HFF-Myc (cell line): ENCODE results near the gene ZNF423.
A peak's percentile ranks its signal among the peaks of the same experiment; 100 is the strongest.

Experiments
- DNase-seq: peaks from one replicate; pipeline ENCODE4 v3.0.0-alpha.2; 2011; ENCODE audit warnings: low read depth; ENCODE audit errors: extremely low read depth
- H3K4me3 ChIP-seq: replicated peaks from 2 replicates; pipeline ENCODE4 v1.5.1; 2011; ENCODE audit warnings: low read depth, mild to moderate bottlenecking, control low read depth, low read length
- TF ChIP-seq, protein P1 (sequence below): IDR thresholded peaks from 2 replicates; pipeline ENCODE4 v1.5.1; 2012; ENCODE audit warnings: mild to moderate bottlenecking, low read depth, low read length, control low read depth; ENCODE audit errors: missing control alignments

Gene ZNF423

DNA sequence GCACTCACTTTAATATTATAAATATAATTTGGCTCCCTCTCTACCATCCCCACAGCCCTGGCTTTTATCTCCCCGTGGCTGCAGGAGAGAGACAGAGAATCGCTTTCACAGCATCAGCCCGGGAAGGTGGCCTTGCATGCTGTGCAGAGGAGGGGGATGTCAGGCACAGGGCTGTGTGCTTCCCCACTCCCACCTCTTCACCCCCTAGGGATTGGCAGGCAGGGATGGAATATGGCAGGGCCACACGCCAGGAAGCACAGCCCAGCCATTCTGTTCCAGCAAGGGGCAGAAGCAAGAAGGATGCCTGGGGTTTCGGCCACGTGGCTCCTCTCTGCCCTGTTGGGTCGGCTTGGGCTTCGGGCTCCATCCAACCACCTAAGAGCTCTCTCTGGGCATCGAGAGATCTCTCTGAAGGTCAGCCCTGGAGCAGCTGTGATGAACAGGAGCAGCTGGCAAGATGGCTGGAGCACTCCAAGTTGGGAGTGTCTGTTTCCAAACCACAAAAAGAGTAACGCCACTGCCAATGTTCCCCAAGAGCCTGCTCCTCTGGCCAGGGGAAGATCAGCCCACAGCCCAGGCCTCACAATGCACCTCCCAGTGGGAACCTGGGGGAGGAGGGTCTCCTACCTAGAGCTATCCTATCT lies 259.1 kb downstream of the ZNF423 start:
- no peak for DNase-seq
- no peak overlapping the region for H3K4me3 ChIP-seq
- TF ChIP-seq, protein P1, sequence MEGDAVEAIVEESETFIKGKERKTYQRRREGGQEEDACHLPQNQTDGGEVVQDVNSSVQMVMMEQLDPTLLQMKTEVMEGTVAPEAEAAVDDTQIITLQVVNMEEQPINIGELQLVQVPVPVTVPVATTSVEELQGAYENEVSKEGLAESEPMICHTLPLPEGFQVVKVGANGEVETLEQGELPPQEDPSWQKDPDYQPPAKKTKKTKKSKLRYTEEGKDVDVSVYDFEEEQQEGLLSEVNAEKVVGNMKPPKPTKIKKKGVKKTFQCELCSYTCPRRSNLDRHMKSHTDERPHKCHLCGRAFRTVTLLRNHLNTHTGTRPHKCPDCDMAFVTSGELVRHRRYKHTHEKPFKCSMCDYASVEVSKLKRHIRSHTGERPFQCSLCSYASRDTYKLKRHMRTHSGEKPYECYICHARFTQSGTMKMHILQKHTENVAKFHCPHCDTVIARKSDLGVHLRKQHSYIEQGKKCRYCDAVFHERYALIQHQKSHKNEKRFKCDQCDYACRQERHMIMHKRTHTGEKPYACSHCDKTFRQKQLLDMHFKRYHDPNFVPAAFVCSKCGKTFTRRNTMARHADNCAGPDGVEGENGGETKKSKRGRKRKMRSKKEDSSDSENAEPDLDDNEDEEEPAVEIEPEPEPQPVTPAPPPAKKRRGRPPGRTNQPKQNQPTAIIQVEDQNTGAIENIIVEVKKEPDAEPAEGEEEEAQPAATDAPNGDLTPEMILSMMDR = no peak

DNA sequence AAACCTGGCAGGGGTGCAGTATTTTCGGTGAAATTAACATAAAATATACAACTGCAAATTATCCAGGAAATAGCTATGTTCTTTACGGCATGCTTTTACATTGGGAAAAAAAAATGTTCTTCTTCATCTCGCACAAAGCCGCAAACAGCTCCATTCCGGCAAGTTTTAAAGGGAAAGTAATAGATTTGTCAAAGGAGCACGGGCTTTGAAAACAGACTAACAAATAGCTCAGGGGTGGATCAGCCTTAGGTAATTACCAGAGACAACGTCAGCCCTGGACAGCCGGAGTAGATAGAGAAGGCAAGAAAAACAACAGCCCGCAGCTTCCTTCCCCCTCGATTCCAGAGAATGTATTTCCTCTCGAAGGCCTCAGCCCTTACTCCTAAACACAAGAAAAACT lies 259.8 kb downstream of the ZNF423 start:
- DNase-seq = no peak
- TF ChIP-seq, protein P1 = no peak
- H3K4me3 ChIP-seq = no peak overlapping the region

DNA sequence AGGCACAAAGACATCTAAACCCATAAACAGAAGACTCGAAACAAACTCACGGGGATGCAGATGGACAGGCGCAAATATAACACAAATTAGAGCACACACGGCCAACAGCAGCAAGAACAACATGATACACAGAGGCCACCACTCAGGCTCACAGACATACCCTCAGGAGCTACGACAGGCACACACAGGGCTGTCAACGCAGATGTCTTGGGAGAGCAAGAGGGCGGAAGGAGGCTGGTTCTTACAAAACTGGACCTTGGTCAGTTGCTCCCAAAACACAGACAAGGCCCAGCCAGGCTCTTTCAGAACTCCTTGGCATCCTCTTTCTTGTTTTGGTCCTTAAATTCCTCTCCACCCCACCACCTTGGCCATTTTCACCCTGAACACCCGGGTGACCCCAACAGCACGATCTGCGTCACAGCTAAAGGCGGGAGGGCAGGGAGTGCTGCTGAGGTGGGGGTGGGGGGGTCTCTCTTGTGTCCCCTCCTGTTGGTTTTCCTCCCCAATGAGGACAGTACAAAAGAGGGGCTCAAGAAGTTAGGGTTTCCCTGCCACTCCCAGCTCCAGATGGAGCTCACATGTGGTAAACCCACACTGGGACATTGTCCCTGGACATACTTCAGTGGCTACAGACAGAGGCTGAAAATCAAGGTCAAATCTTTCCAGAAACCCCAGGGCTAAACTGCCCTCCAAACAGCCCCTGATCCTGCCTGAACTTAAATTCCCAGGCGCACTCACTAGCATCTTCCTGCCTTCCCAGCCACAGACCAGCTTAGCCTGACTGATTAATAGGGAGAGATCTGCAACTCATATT lies 261.0 kb downstream of the ZNF423 start:
- H3K4me3 ChIP-seq = no peak overlapping the region
- no peak for DNase-seq
- TF ChIP-seq, protein P1 = no peak

DNA sequence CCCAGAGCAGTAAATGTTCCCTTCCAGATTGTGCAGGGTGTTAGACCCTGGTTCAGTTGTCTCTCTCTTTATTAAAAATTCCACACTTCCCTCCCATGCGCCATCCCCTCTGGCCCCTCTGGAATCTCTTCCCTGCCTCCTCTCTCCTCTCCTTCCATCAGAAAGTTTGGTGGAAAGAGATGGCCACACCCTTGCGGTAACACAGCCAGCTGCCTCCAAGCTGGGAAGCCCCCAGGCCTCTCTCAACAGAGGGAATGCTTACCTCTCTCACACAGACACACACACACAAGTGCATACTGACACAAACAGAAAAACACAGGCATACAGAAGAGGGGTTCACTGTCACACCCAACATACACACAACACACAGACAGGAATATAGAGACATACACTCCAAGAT lies 261.8 kb downstream of the ZNF423 start:
- no peak for DNase-seq
- H3K4me3 ChIP-seq = no peak overlapping the region
- TF ChIP-seq, protein P1 = no peak

DNA sequence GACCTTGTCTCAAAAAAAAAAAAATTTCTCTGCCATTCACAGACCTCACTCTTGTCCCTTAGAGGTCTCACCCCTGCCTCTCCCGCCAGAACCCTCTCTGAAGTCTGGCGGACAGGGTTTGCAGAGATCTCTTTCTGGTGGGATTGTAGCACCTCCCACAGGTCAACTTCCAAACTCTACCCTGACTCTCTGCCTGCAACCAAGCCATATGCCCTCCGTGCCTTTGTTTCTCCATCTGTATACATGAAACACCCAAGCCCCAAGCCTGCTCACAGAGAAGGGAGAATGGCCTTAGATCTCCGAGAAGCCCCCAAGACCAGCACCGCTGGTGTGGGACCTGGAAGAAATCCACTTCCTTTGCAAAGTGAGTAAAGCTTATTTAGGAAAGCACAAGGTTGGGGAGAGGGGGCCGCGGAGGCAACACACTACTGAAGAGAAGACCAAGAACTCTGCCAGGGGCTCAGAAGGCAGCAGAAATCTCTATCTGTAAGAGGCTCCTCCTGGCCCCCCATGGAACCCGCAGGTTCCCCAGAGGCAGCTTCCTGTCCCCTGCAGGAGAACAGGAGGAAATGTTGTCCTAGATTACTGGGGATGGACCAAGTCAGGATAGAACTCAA lies 262.4 kb downstream of the ZNF423 start:
- DNase-seq = no peak
- TF ChIP-seq, protein P1 = no peak
- H3K4me3 ChIP-seq = no peak overlapping the region

DNA sequence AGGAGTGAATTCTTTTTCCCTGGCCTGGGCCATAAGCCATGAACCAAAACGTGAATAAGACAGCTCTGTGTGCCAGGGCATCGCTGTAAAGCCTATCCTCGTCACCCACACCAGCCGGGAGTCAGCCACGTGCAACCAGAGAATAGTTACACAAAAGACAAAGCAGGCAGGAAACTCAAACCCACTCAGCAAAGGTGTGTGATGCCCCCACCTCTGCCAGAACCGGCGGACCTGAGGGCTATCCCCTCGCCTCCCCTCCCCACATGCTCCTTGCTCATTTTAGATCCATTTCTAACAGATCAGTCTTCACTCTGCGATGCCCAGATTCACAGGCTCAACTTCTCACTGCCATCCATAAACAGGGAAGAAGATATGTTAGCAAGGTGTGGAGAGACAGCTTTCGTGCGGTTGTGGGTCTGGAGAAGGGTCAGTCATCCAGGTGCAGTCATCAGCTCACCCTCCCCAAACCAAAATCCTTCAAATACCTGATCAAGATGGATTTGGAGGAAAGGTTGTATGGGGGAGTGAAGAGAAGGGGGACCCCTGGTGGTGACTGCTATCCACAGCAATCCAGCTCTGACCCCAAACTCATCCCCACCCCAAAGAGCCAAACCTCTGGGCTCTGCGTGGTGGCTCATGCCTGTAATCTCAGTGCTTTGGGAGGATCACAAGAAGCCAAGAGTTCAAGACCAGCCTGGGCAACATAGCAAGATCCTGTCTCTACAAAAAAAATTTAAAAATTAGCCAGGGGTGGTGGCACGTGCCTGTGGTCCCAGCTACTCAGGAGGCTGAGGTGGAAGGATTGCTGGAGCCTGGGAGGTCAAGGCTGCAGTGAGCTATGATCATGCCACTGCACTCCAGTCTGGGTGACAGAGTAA lies 263.1 kb downstream of the ZNF423 start:
- DNase-seq = no peak
- TF ChIP-seq, protein P1 = peak; percentile 86
- no peak overlapping the region for H3K4me3 ChIP-seq
